ENCODE measurements around the gene FCER1G. TPM values are rescaled to one million over a fixed set of nuclear protein-coding genes. Genes with fewer than 3 reads are reported as not detected.

Gene FCER1G
- total RNA-seq, 4 donors from 2014 or later = 1.6 to 50.4 (median 25.4) TPM

GRCh38 chr1:161266202-161266601, 51.1 kb downstream of the FCER1G start:
- Histone ChIP-seq H3K4me3 (no peak overlapping the region), H3K4me1 (peaks cover 0 to 19% (median 6%) of the 10 kb centered on the region in 3 donors), H3K27me3 (peaks cover 0 to 3% (median 0%) of the 10 kb centered on the region in 4 donors), H3K9me3 (no peaks in the 10 kb centered on the region), H3K36me3 (no peaks in the 10 kb centered on the region), H3K27ac (no peak overlapping the region)
- 37 to 40% methylated on average over 2 to 3 of the region's 3 CpGs for WGBS, 2 donors
- no peak for DNase-seq
- TF ChIP-seq CTCF (IDR thresholded peaks at IDR 0.05) (no peak), POLR2A (IDR thresholded peaks at IDR 0.05) (no peak)
- intact Hi-C loops (cut with DNase I) = no loop called here

DNA sequence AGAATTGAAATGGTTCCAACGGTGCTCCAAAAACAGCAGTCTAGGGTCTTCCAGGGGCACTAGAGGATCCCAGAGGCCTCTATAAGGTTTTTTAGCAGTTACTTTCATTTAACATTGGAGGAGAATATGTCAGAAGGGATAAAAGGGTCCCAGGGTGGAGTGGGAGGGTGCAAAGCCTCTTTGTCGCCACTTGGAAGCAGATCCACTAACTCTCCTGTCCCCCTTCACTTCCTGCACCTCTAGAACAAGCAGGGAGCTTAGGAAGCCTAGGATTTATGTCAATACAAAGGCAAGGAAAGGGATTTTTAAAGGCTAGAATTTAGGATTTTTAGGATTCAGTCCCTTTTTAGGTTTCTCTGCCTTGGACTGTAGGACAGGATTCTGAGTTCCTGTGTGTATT, 51.7 kb downstream of the FCER1G start:
- Histone ChIP-seq H3K36me3 (no peaks in the 10 kb centered on the region), H3K27ac (no peak overlapping the region), H3K9me3 (no peaks in the 10 kb centered on the region), H3K4me1 (peaks cover 0 to 13% (median 0%) of the 10 kb centered on the region in 3 donors), H3K4me3 (no peak overlapping the region), H3K27me3 (no peaks in the 10 kb centered on the region)
- no peak for TF ChIP-seq POLR2A (IDR thresholded peaks at IDR 0.05)
- no peak for TF ChIP-seq CTCF (IDR thresholded peaks at IDR 0.05)
- WGBS, 2 donors = 76 to 82% methylated on average over 2 of the region's 2 CpGs
- no peak for DNase-seq
- intact Hi-C loops (cut with DNase I) = no loop called here

DNA sequence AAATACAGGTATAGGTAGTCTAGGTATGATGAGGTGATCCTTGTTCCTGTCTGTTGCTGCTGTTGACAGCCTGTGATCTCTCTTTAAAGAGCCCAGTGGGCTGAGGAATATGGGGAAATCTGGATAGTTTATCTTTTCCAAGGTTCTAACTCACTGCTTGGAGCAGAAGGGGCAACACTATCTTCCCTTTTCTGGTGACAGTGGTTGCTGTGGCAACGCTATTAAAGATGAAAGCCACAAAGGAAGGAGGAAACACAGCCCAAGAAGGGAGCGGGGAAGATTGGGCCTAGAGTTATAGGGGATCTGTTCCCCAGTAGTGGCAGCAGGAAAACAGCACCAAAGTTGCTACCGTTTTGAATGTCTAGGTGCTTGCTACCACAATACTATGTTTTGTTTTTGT, 52.2 kb downstream of the FCER1G start:
- H3K27me3 ChIP-seq = no peaks in the 10 kb centered on the region
- TF ChIP-seq POLR2A (IDR thresholded peaks at IDR 0.05) (no peak), CTCF (IDR thresholded peaks at IDR 0.05) (no peak)
- intact Hi-C loops (cut with DNase I) = no loop called here
- DNase-seq = no peak
- no peak overlapping the region for H3K4me3 ChIP-seq
- 55 to 72% methylated on average over 3 of the region's 3 CpGs for WGBS, 2 donors
- peaks cover 0 to 10% (median 0%) of the 10 kb centered on the region in 3 donors for H3K4me1 ChIP-seq
- H3K27ac ChIP-seq = no peak overlapping the region
- H3K9me3 ChIP-seq = no peaks in the 10 kb centered on the region
- H3K36me3 ChIP-seq = no peaks in the 10 kb centered on the region

Other genes with a start within 250 kb of the FCER1G start
- 100 to 1,000 TPM in 1 of 4 donors, 10 to 100 TPM in 3; 84.9 to 108 (median 94.2) TPM for gene F11R, start 194.1 kb upstream of the FCER1G start, total RNA-seq
- 10 to 100 TPM; 69.3 to 99.0 (median 91.4) TPM for gene TSTD1, start 176.3 kb upstream of the FCER1G start, total RNA-seq
- gene USF1, start 169.3 kb upstream of the FCER1G start, total RNA-seq = 10 to 100 TPM; 35.9 to 55.7 (median 49.4) TPM
- 10 to 100 TPM in 2 of 4 donors, 1 to 10 TPM in 2; 2.9 to 13.5 (median 7.4) TPM for gene ARHGAP30, start 145.4 kb upstream of the FCER1G start, total RNA-seq
- gene NECTIN4, start 125.7 kb upstream of the FCER1G start, total RNA-seq = 100 to 1,000 TPM in 2 of 4 donors, 10 to 100 TPM in 2; 52.7 to 161 (median 96.2) TPM
- 1 to 10 TPM in 3 of 4 donors, under 1 TPM in 1; 0.31 to 2.7 (median 1.7) TPM for gene KLHDC9, start 116.9 kb upstream of the FCER1G start, total RNA-seq
- 10 to 100 TPM; 27.0 to 59.2 (median 45.3) TPM for gene PFDN2, start 97.3 kb upstream of the FCER1G start, total RNA-seq
- gene NIT1, start 97.2 kb upstream of the FCER1G start, total RNA-seq = 10 to 100 TPM; 16.9 to 28.6 (median 22.1) TPM
- 10 to 100 TPM; 16.6 to 32.8 (median 27.2) TPM for gene DEDD, start 82.6 kb upstream of the FCER1G start, total RNA-seq
- 10 to 100 TPM; 68.3 to 79.9 (median 76.7) TPM for gene UFC1, start 61.3 kb upstream of the FCER1G start, total RNA-seq
- 10 to 100 TPM; 12.1 to 20.4 (median 17.0) TPM for gene USP21, start 55.8 kb upstream of the FCER1G start, total RNA-seq
- 10 to 100 TPM in 2 of 4 donors, 1 to 10 TPM in 2; 5.8 to 28.8 (median 11.7) TPM for gene PPOX, start 48.9 kb upstream of the FCER1G start, total RNA-seq
- gene B4GALT3, start 37.8 kb upstream of the FCER1G start, total RNA-seq = 10 to 100 TPM; 16.1 to 29.9 (median 18.1) TPM
- 1 to 10 TPM; 1.3 to 2.6 (median 1.8) TPM for gene ADAMTS4, start 16.2 kb upstream of the FCER1G start, total RNA-seq
- 100 to 1,000 TPM in 2 of 4 donors, 10 to 100 TPM in 2; 77.7 to 140 (median 93.7) TPM for gene NDUFS2, start 12.9 kb upstream of the FCER1G start, total RNA-seq
- gene APOA2, start 8.3 kb downstream of the FCER1G start, total RNA-seq = not detected
- gene TOMM40L, start 10.8 kb downstream of the FCER1G start, total RNA-seq = 10 to 100 TPM in 2 of 4 donors, 1 to 10 TPM in 2; 7.6 to 23.9 (median 10.2) TPM
- gene NR1I3, start 22.9 kb downstream of the FCER1G start, total RNA-seq = not detected
- gene PCP4L1, start 43.5 kb downstream of the FCER1G start, total RNA-seq = 10 to 100 TPM in 2 of 4 donors, 1 to 10 TPM in 2; 6.9 to 52.7 (median 9.6) TPM
- 1 to 10 TPM in 2 of 4 donors, under 1 TPM in 2; 0.75 to 1.4 (median 1.1) TPM for gene MPZ, start 94.7 kb downstream of the FCER1G start, total RNA-seq
- gene SDHC, start 99.1 kb downstream of the FCER1G start, total RNA-seq = 100 to 1,000 TPM in 2 of 4 donors, 10 to 100 TPM in 2; 32.2 to 138 (median 70.1) TPM
- not detected for gene CFAP126, start 152.6 kb downstream of the FCER1G start, total RNA-seq

All from esophagus squamous epithelium (tissue), 5 donors.